WTC11 (cell line): Measurements from ENCODE around the gene YES1. TPM values are rescaled to one million over a fixed set of nuclear protein-coding genes. Genes with fewer than 3 reads are reported as not detected.

ENCODE experiments used
- ATAC-seq: fragments of 200-7000 bp; cut with Tn5 transposase; 2 replicates; pipeline ENCODE4 v1.10.0; 2021; ENCODE audit warnings: mild to moderate bottlenecking, moderate library complexity
- CTCF ChIA-PET: fragments of 300-600 bp; sonication (Branson Sonifier 250); formaldehyde crosslinking; loops from one replicate; lab custom pipeline; 2021; ENCODE audit warnings: antibody characterized with exemption; lab: Charles Lee
- POLR2A ChIA-PET: fragments of 350-600 bp; sonication (Branson Sonifier 250); formaldehyde crosslinking; loops from one replicate; lab custom pipeline; 2021; ENCODE audit warnings: antibody characterized with exemption; lab: Charles Lee
- DNase-seq: peaks from one replicate; pipeline ENCODE4 v3.0.0; 2021; ENCODE audit warnings: low spot score
- H3K27ac Mint-ChIP-seq: 2 replicates; pipeline ENCODE4 v1.8.0; 2021; ENCODE audit warnings: mixed read lengths
- H3K27me3 Mint-ChIP-seq: 2 replicates; pipeline ENCODE4 v1.8.0; 2021; ENCODE audit warnings: low read depth, mild to moderate bottlenecking, moderate library complexity, mixed read lengths
- H3K36me3 Mint-ChIP-seq: 2 replicates; pipeline ENCODE4 v1.8.0; 2021; ENCODE audit warnings: mixed read lengths
- H3K4me1 Mint-ChIP-seq: 2 replicates; pipeline ENCODE4 v1.8.0; 2022; ENCODE audit warnings: mixed read lengths
- H3K4me3 Mint-ChIP-seq: 2 replicates; pipeline ENCODE4 v1.8.0; 2021; ENCODE audit warnings: mild to moderate bottlenecking, moderate library complexity, mixed read lengths
- H3K9me3 Mint-ChIP-seq: 2 replicates; pipeline ENCODE4 v1.8.0; 2021; ENCODE audit warnings: mixed read lengths
- CBFB ChIP-seq: sonication (generic); formaldehyde crosslinking; IDR thresholded peaks from 2 replicates; pipeline ENCODE4 v1.8.1; 2022; ENCODE audit warnings: mild to moderate bottlenecking, low read depth, missing genetic modification reagents
- CDX4 ChIP-seq: fragments of 250-450 bp; sonication (Bioruptor Pico); IDR thresholded peaks from 2 replicates; pipeline ENCODE4 v1.9.0; 2021; ENCODE audit warnings: moderate library complexity, mild to moderate bottlenecking, inconsistent platforms, borderline replicate concordance
- E2F4 ChIP-seq: sonication (generic); formaldehyde crosslinking; IDR thresholded peaks from 2 replicates; pipeline ENCODE4 v1.8.1; 2022; ENCODE audit warnings: low read depth, mild to moderate bottlenecking, moderate library complexity, missing genetic modification reagents, borderline replicate concordance
- ELF4 ChIP-seq: sonication (generic); formaldehyde crosslinking; IDR thresholded peaks from 2 replicates; pipeline ENCODE4 v1.8.1; 2022; ENCODE audit warnings: low read depth, mild to moderate bottlenecking, moderate library complexity, missing genetic modification reagents
- FOXP1 ChIP-seq: sonication (generic); formaldehyde crosslinking; IDR thresholded peaks from 2 replicates; pipeline ENCODE4 v1.8.0; 2022; ENCODE audit warnings: missing genetic modification reagents, mild to moderate bottlenecking, moderate library complexity, borderline replicate concordance
- HMGXB4 ChIP-seq: sonication (generic); formaldehyde crosslinking; IDR thresholded peaks from 2 replicates; pipeline ENCODE4 v1.8.1; 2023; ENCODE audit warnings: mild to moderate bottlenecking, moderate library complexity, missing genetic modification reagents
- PRRX2 ChIP-seq: fragments of 250-450 bp; sonication (Bioruptor Pico); IDR thresholded peaks from 2 replicates; pipeline ENCODE4 v1.8.0; 2021; ENCODE audit warnings: mild to moderate bottlenecking
- SMAD4 ChIP-seq: sonication (generic); formaldehyde crosslinking; IDR thresholded peaks from 2 replicates; pipeline ENCODE4 v1.8.0; 2022; ENCODE audit warnings: mild to moderate bottlenecking, missing genetic modification reagents
- ZNF232 ChIP-seq: sonication (generic); formaldehyde crosslinking; IDR thresholded peaks from 2 replicates; pipeline ENCODE4 v1.8.0; 2022; ENCODE audit warnings: mild to moderate bottlenecking, missing genetic modification reagents
- ZNF396 ChIP-seq: fragments of 250-450 bp; sonication (Bioruptor Pico); IDR thresholded peaks from 2 replicates; pipeline ENCODE4 v1.8.0; 2021; ENCODE audit warnings: mild to moderate bottlenecking, moderate library complexity, borderline replicate concordance
- ZNF416 ChIP-seq: fragments of 250-450 bp; sonication (Bioruptor Pico); IDR thresholded peaks from 2 replicates; pipeline ENCODE4 v1.9.0; 2021; ENCODE audit warnings: mild to moderate bottlenecking, inconsistent platforms
- total RNA-seq: library from RNA; stranded (reverse); gene quantifications from 3 replicates; pipeline ENCODE4 v1.2.3, GENCODE V29; 2021
- TF ChIP-seq, protein P1 (sequence below): sonication (generic); formaldehyde crosslinking; conservative IDR thresholded peaks from 2 replicates; pipeline ENCODE4 v1.8.1; 2023; ENCODE audit warnings: mild to moderate bottlenecking, low read depth, missing genetic modification reagents, moderate library complexity
- TF ChIP-seq, protein P2 (sequence below): sonication (generic); formaldehyde crosslinking; IDR thresholded peaks from 2 replicates; pipeline ENCODE4 v1.8.1; 2023; ENCODE audit warnings: mild to moderate bottlenecking, missing genetic modification reagents
- TF ChIP-seq, protein P3 (sequence below): sonication (generic); formaldehyde crosslinking; IDR thresholded peaks from 2 replicates; pipeline ENCODE4 v1.8.0; 2022; ENCODE audit warnings: missing genetic modification reagents
- TF ChIP-seq, protein P4 (sequence below): sonication (generic); formaldehyde crosslinking; IDR thresholded peaks from 2 replicates; pipeline ENCODE4 v1.8.1; 2023; ENCODE audit warnings: mild to moderate bottlenecking, missing genetic modification reagents, moderate library complexity

Gene YES1
- total RNA-seq, 1 experiment from 2014 or later: 113 TPM

DNA sequence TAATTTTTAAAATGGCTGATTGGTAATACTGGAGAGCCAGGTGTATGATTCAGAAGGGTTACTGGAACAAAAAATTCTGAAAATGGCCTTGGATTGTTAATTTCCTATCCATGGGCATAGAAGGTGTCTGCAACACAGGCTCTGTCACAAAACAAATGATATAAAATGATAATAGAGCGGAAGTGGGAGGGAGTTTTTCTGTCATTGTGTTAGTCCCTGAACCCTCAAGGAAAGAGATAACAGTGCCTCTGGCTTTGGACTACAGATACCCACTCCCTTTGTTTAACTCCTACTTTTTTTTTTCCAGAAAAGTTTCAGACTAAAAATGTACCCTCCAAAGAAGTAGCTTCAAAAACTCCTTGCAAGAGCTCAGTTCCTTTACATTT lies 28.0 kb upstream of the YES1 start:
- DNase-seq (no peak), ATAC-seq (no peak)
- TF ChIP-seq SMAD4 (no peak), CDX4 (no peak), CBFB (CRISPR knock-in tag) (no peak), ELF4 (no peak), HMGXB4 (no peak), ZNF232 (CRISPR knock-in tag) (no peak), ZNF396 (CRISPR knock-in tag) (no peak), ZNF416 (CRISPR knock-in tag) (no peak), FOXP1 (CRISPR knock-in tag) (no peak), E2F4 (CRISPR knock-in tag) (no peak), PRRX2 (CRISPR knock-in tag) (no peak)
- TF ChIP-seq, protein P1, sequence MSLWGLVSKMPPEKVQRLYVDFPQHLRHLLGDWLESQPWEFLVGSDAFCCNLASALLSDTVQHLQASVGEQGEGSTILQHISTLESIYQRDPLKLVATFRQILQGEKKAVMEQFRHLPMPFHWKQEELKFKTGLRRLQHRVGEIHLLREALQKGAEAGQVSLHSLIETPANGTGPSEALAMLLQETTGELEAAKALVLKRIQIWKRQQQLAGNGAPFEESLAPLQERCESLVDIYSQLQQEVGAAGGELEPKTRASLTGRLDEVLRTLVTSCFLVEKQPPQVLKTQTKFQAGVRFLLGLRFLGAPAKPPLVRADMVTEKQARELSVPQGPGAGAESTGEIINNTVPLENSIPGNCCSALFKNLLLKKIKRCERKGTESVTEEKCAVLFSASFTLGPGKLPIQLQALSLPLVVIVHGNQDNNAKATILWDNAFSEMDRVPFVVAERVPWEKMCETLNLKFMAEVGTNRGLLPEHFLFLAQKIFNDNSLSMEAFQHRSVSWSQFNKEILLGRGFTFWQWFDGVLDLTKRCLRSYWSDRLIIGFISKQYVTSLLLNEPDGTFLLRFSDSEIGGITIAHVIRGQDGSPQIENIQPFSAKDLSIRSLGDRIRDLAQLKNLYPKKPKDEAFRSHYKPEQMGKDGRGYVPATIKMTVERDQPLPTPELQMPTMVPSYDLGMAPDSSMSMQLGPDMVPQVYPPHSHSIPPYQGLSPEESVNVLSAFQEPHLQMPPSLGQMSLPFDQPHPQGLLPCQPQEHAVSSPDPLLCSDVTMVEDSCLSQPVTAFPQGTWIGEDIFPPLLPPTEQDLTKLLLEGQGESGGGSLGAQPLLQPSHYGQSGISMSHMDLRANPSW (CRISPR knock-in tag): no peak
- TF ChIP-seq, protein P2, sequence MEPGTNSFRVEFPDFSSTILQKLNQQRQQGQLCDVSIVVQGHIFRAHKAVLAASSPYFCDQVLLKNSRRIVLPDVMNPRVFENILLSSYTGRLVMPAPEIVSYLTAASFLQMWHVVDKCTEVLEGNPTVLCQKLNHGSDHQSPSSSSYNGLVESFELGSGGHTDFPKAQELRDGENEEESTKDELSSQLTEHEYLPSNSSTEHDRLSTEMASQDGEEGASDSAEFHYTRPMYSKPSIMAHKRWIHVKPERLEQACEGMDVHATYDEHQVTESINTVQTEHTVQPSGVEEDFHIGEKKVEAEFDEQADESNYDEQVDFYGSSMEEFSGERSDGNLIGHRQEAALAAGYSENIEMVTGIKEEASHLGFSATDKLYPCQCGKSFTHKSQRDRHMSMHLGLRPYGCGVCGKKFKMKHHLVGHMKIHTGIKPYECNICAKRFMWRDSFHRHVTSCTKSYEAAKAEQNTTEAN: no peak
- TF ChIP-seq, protein P3, sequence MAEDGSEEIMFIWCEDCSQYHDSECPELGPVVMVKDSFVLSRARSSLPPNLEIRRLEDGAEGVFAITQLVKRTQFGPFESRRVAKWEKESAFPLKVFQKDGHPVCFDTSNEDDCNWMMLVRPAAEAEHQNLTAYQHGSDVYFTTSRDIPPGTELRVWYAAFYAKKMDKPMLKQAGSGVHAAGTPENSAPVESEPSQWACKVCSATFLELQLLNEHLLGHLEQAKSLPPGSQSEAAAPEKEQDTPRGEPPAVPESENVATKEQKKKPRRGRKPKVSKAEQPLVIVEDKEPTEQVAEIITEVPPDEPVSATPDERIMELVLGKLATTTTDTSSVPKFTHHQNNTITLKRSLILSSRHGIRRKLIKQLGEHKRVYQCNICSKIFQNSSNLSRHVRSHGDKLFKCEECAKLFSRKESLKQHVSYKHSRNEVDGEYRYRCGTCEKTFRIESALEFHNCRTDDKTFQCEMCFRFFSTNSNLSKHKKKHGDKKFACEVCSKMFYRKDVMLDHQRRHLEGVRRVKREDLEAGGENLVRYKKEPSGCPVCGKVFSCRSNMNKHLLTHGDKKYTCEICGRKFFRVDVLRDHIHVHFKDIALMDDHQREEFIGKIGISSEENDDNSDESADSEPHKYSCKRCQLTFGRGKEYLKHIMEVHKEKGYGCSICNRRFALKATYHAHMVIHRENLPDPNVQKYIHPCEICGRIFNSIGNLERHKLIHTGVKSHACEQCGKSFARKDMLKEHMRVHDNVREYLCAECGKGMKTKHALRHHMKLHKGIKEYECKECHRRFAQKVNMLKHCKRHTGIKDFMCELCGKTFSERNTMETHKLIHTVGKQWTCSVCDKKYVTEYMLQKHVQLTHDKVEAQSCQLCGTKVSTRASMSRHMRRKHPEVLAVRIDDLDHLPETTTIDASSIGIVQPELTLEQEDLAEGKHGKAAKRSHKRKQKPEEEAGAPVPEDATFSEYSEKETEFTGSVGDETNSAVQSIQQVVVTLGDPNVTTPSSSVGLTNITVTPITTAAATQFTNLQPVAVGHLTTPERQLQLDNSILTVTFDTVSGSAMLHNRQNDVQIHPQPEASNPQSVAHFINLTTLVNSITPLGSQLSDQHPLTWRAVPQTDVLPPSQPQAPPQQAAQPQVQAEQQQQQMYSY (CRISPR knock-in tag): no peak
- TF ChIP-seq, protein P4, sequence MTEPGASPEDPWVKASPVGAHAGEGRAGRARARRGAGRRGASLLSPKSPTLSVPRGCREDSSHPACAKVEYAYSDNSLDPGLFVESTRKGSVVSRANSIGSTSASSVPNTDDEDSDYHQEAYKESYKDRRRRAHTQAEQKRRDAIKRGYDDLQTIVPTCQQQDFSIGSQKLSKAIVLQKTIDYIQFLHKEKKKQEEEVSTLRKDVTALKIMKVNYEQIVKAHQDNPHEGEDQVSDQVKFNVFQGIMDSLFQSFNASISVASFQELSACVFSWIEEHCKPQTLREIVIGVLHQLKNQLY: no peak
- Mint-ChIP-seq H3K9me3 (no peaks in the 10 kb centered on the region), H3K4me1 (peaks cover 8% of the 10 kb centered on the region; the same call in 1 of the 2 replicates), H3K27ac (no peak overlapping the region), H3K27me3 (peaks cover 78% of the 10 kb centered on the region), H3K36me3 (no peaks in the 10 kb centered on the region), H3K4me3 (no peak overlapping the region)
- CTCF ChIA-PET: interaction anchor here (0.6 to 3.1 kb wide), 36 partner anchors 9 to 339 kb away, joined by 3 to 45 read pairs (median 5); partner anchors contain the start of genes ADCYAP1, COLEC12, ENOSF1 and TYMS
- POLR2A ChIA-PET: no interaction called here
